ENCODE data around the gene ZNF722.

Gene ZNF722

GRCh38 chr7:64046041-64046389, 47.4 kb downstream of the ZNF722 start:
- H3K4me2 ChIP-seq (ENCODE audit: low read depth, low read length, poor library complexity, severe bottlenecking): no peak overlapping the region
- no peaks in the 10 kb centered on the region for H3K9me3 ChIP-seq (ENCODE audit: insufficient read depth, low read length)
- H3K4me3 ChIP-seq (ENCODE audit: insufficient read depth, low read length, poor library complexity, severe bottlenecking): no peak overlapping the region
- H3K9ac ChIP-seq (ENCODE audit: low read length): no peak overlapping the region
- no peaks in the 10 kb centered on the region for H3K27me3 ChIP-seq (ENCODE audit: low read length)
- H2AFZ ChIP-seq (ENCODE audit: low read depth, low read length, severe bottlenecking): no peak overlapping the region
- H3K36me3 ChIP-seq (ENCODE audit: low read length): no peaks in the 10 kb centered on the region
- no peaks in the 10 kb centered on the region for H3F3A ChIP-seq (ENCODE audit: insufficient read depth)
- TF ChIP-seq EZH2phosphoT487 (conservative IDR thresholded peaks at IDR 0.05; ENCODE audit: low read length) (no peak), CTCF (IDR thresholded peaks at IDR 0.05; ENCODE audit: insufficient read depth, low read length, poor library complexity, severe bottlenecking) (no peak)
- no peaks in the 10 kb centered on the region for H3K9me2 ChIP-seq (replicated peaks; ENCODE audit: insufficient read depth, low read length)
- no peaks in the 10 kb centered on the region for H4K20me1 ChIP-seq (ENCODE audit: low read depth, low read length)
- no peaks in the 10 kb centered on the region for H3K79me2 ChIP-seq (ENCODE audit: insufficient read depth, low read length)
- no peak overlapping the region for H3K27ac ChIP-seq (ENCODE audit: low read depth, low read length)

Data from SU-DHL-6 (cell line).